ENCODE measurements around the gene AP2A2. TPM values are rescaled to one million over a fixed set of nuclear protein-coding genes. Genes with fewer than 3 reads are reported as not detected.

The AP2A2 gene
- total RNA-seq, 1 donor from 2014 or later: 105 TPM

DNA sequence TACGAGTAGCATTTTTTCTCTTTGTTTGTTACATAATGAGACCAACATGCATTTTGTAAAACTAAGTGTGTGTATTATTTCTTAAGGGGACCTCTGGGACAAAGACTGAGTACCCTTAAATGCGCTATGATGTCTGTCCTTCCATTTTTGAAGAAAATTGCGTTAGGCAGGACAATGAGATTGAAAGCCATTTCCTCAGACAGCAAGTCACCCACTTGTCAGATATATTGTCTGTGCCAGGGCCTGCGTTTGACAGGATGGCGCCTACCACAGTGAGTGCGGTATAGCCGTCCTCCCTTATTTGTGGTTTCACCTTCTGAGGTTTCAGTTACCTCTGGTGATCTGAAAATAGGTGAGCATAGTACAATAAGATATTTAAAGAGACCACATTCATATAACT lies 2.2 kb downstream of the AP2A2 start:
- Mint-ChIP-seq H3K27ac (ENCODE audit: unreplicated experiment) (peak overlapping the region; percentile 26), H3K4me1 (ENCODE audit: low read depth, unreplicated experiment) (peaks cover 19% of the 10 kb centered on the region)
- peaks cover 65% of the 10 kb centered on the region for H4K20me1 ChIP-seq (ENCODE audit: insufficient read depth, low read length)

DNA sequence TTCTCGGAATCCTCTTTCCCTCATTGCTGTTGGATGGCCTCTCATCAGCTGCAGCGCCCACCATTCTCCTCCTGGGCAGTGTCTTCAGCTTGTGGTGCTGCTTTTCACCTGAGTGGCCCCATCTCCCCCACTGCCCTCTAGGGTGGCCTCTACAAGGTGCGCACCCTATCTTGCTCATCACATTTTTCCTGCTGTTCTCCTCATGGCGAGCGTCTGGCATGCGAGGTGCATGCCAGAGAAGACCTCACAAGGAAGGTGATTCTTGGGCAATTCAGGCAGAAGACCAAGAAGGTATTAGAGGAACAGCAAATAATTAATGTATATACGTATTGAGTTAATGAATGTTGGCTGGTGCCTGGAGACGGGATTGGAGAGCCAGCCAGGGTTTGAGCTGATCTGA lies 3.1 kb downstream of the AP2A2 start:
- H3K4me3 Mint-ChIP-seq (ENCODE audit: unreplicated experiment): no peak overlapping the region

More for the DNA sequence above, 2.2 kb downstream of the AP2A2 start:
- Mint-ChIP-seq H3K9me3 (ENCODE audit: unreplicated experiment) (no peaks in the 10 kb centered on the region), H3K4me3 (ENCODE audit: unreplicated experiment) (no peak overlapping the region), H3K27me3 (ENCODE audit: low read depth, unreplicated experiment) (no peaks in the 10 kb centered on the region), H3K36me3 (ENCODE audit: low read depth, unreplicated experiment) (peaks cover 2% of the 10 kb centered on the region)
- no peak overlapping the region for H3K27ac ChIP-seq (ENCODE audit: low read depth, low read length)
- H3K9me3 ChIP-seq (ENCODE audit: insufficient read depth, low read depth, low read length): no peaks in the 10 kb centered on the region
- H3K4me2 ChIP-seq (ENCODE audit: low read length): no peak overlapping the region
- H3K27me3 ChIP-seq (ENCODE audit: insufficient read depth, low read length): no peaks in the 10 kb centered on the region
- no peaks in the 10 kb centered on the region for H3K4me1 ChIP-seq (ENCODE audit: insufficient read depth, low read length)
- peaks cover 3% of the 10 kb centered on the region for H3K36me3 ChIP-seq (ENCODE audit: insufficient read depth, low read length)
- FAIRE-seq (no peak), DNase-seq (ENCODE audit: low read depth) (no peak)
- peaks cover 65% of the 10 kb centered on the region for H3K79me2 ChIP-seq (ENCODE audit: insufficient read depth, low read length)
- no peak for TF ChIP-seq EZH2 (IDR thresholded peaks at IDR 0.05; ENCODE audit: insufficient read depth, low read length)
- TF ChIP-seq CTCF (IDR thresholded peaks at IDR 0.05; ENCODE audit: insufficient read depth, low read depth, low read length): no peak
- no peak overlapping the region for H3K9ac ChIP-seq (ENCODE audit: low read length)
- H3K4me3 ChIP-seq (ENCODE audit: insufficient read depth, low read depth, low read length): no peak overlapping the region
- H2AFZ ChIP-seq (ENCODE audit: low read depth, low read length): no peak overlapping the region

More for the DNA sequence above, 3.1 kb downstream of the AP2A2 start:
- Histone ChIP-seq H3K27me3 (ENCODE audit: insufficient read depth, low read length) (no peaks in the 10 kb centered on the region), H4K20me1 (ENCODE audit: insufficient read depth, low read length) (peaks cover 74% of the 10 kb centered on the region), H3K27ac (ENCODE audit: low read depth, low read length) (no peak overlapping the region), H2AFZ (ENCODE audit: low read depth, low read length) (no peak overlapping the region), H3K4me3 (ENCODE audit: insufficient read depth, low read depth, low read length) (no peak overlapping the region), H3K36me3 (ENCODE audit: insufficient read depth, low read length) (peaks cover 3% of the 10 kb centered on the region), H3K9ac (ENCODE audit: low read length) (no peak overlapping the region), H3K9me3 (ENCODE audit: insufficient read depth, low read depth, low read length) (no peaks in the 10 kb centered on the region), H3K4me2 (ENCODE audit: low read length) (no peak overlapping the region), H3K4me1 (ENCODE audit: insufficient read depth, low read length) (no peaks in the 10 kb centered on the region), H3K79me2 (ENCODE audit: insufficient read depth, low read length) (peaks cover 74% of the 10 kb centered on the region)
- DNase-seq (ENCODE audit: low read depth) (no peak), FAIRE-seq (no peak)
- H3K27me3 Mint-ChIP-seq (ENCODE audit: low read depth, unreplicated experiment): no peaks in the 10 kb centered on the region
- no peak for TF ChIP-seq CTCF (IDR thresholded peaks at IDR 0.05; ENCODE audit: insufficient read depth, low read depth, low read length)
- no peak for TF ChIP-seq EZH2 (IDR thresholded peaks at IDR 0.05; ENCODE audit: insufficient read depth, low read length)
- H3K9me3 Mint-ChIP-seq (ENCODE audit: unreplicated experiment): no peaks in the 10 kb centered on the region
- H3K4me1 Mint-ChIP-seq (ENCODE audit: low read depth, unreplicated experiment): peaks cover 26% of the 10 kb centered on the region
- H3K27ac Mint-ChIP-seq (ENCODE audit: unreplicated experiment): no peak overlapping the region
- H3K36me3 Mint-ChIP-seq (ENCODE audit: low read depth, unreplicated experiment): peaks cover 2% of the 10 kb centered on the region
